Measurements from ENCODE around the gene OBP2B. TPM values are rescaled to one million over a fixed set of nuclear protein-coding genes. Genes with fewer than 3 reads are reported as not detected.
"Not testable (repeated sequence)": the region's sequence is repeated elsewhere in the genome, so short reads cannot be mapped to it uniquely, and the experiment has no call there.

Gene OBP2B
- polyA plus RNA-seq, 3 donors, result not detected

DNA sequence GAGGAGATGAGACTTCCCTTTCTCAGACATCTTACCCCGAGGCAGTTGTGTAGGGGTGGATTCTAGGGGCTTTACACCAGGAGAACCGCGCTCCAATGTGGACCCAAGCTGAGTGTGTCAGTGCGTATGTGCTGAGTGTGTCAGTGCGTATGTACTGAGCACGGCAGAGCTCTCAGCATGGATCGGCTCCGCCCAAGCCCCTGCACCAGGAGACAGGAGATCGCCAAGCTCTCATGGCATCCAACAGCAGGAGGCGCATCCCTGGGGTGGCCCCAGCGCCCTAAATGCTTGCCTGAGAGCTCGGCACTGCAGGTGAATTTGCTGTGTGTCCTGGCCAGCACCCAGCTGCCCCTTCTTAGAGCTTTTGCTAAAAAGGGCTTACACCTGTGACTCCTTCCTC is 12.9 kb upstream of the OBP2B start:
- H3K36me3 Mint-ChIP-seq; H3K79me2 ChIP-seq (ENCODE audit: insufficient read depth, low read length); H2AFZ ChIP-seq (ENCODE audit: insufficient read depth, low read depth, low read length, poor library complexity, severe bottlenecking); H3K9me3 ChIP-seq (replicated peaks in 1 of 2; ENCODE audit: control insufficient read depth in 1 of 2, insufficient read depth in 1 of 2, low read length in 2 of 2); H3K36me3 ChIP-seq (replicated peaks in 1 of 2; ENCODE audit: control insufficient read depth in 1 of 2, insufficient read depth in 2 of 2, low read length in 2 of 2); H3K9ac ChIP-seq (ENCODE audit: insufficient read depth, low read length, poor library complexity, severe bottlenecking); H3K4me1 ChIP-seq (ENCODE audit: control insufficient read depth in 1 of 2, insufficient read depth in 2 of 2, low read length in 2 of 2); H3K4me1 Mint-ChIP-seq; intact Hi-C loops (cut with micrococcal nuclease); H3K27me3 ChIP-seq (ENCODE audit: control insufficient read depth in 2 of 2, insufficient read depth in 2 of 2, low read length in 2 of 2); H3K9me3 Mint-ChIP-seq; H3K27ac Mint-ChIP-seq; H3K4me3 ChIP-seq (replicated peaks in 1 of 3; ENCODE audit: low read depth in 2 of 3, low read length in 3 of 3); H3K27ac ChIP-seq (ENCODE audit: low read depth in 1 of 2, low read length in 2 of 2); H3K4me3 Mint-ChIP-seq; H3K4me2 ChIP-seq (replicated peaks; ENCODE audit: extremely low read depth, low read length, poor library complexity, severe bottlenecking); H4K20me1 ChIP-seq (ENCODE audit: insufficient read depth, low read length); DNase-seq: not testable (repeated sequence)
- H3K27me3 Mint-ChIP-seq (ENCODE audit: low read depth in 3 of 3), result peaks cover 12 to 22% (median 17%) of the 10 kb centered on the region in 3 donors
- 93% methylated on average over 11 of the region's 12 CpGs for WGBS (ENCODE audit: insufficient coverage)

DNA sequence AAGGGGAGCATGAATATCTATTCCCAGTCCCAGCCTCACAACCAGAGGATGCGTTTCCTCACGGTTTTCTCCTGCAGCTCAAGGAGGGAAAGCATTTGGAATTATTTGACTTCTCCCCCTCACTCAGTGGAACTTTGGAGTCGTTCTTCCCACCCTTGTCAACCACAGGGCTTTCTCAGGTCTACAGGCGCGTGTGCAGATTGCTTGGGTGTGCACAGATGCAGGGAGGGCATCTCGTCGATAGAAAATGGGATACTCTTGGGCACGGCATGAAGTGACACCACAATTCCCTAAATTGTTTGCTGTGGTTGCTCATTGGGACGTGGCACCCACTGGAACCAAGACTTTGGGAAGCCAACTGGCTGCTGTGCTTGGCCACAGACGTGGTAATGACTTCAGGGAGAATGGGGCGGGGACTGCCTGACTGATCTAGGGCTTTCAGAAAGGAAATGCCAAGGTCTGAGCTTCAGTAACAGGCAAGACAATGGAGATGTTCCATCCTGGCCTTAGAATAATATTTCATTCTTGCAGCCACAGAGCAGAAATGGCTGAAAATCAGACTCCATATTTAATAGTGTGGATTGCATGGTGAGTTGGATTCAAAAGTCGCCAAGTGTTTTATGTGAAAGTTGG is 12.2 kb upstream of the OBP2B start:
- Histone ChIP-seq H4K20me1 (ENCODE audit: insufficient read depth, low read length) (no peaks in the 10 kb centered on the region), H3K27me3 (ENCODE audit: control insufficient read depth in 2 of 2, insufficient read depth in 2 of 2, low read length in 2 of 2) (no peaks in the 10 kb centered on the region), H3K4me1 (ENCODE audit: control insufficient read depth in 1 of 2, insufficient read depth in 2 of 2, low read length in 2 of 2) (no peaks in the 10 kb centered on the region), H3K27ac (ENCODE audit: low read depth in 1 of 2, low read length in 2 of 2) (no peak overlapping the region), H2AFZ (ENCODE audit: insufficient read depth, low read depth, low read length, poor library complexity, severe bottlenecking) (no peak overlapping the region), H3K4me3 (replicated peaks in 1 of 3; ENCODE audit: low read depth in 2 of 3, low read length in 3 of 3) (no peak overlapping the region), H3K4me2 (replicated peaks; ENCODE audit: extremely low read depth, low read length, poor library complexity, severe bottlenecking) (no peak overlapping the region), H3K79me2 (ENCODE audit: insufficient read depth, low read length) (no peaks in the 10 kb centered on the region), H3K9ac (ENCODE audit: insufficient read depth, low read length, poor library complexity, severe bottlenecking) (no peak overlapping the region), H3K36me3 (replicated peaks in 1 of 2; ENCODE audit: control insufficient read depth in 1 of 2, insufficient read depth in 2 of 2, low read length in 2 of 2) (no peaks in the 10 kb centered on the region), H3K9me3 (replicated peaks in 1 of 2; ENCODE audit: control insufficient read depth in 1 of 2, insufficient read depth in 1 of 2, low read length in 2 of 2) (no peaks in the 10 kb centered on the region)
- WGBS (ENCODE audit: insufficient coverage), result 85% methylated on average over 6 of the region's 12 CpGs
- peaks cover 0 to 3% (median 2%) of the 10 kb centered on the region in 7 donors for H3K9me3 Mint-ChIP-seq
- H3K4me1 Mint-ChIP-seq, result peaks cover 3% of the 10 kb centered on the region
- no peak for DNase-seq
- no peak overlapping the region for H3K4me3 Mint-ChIP-seq
- no peak overlapping the region for H3K27ac Mint-ChIP-seq
- TF ChIP-seq, protein P1, sequence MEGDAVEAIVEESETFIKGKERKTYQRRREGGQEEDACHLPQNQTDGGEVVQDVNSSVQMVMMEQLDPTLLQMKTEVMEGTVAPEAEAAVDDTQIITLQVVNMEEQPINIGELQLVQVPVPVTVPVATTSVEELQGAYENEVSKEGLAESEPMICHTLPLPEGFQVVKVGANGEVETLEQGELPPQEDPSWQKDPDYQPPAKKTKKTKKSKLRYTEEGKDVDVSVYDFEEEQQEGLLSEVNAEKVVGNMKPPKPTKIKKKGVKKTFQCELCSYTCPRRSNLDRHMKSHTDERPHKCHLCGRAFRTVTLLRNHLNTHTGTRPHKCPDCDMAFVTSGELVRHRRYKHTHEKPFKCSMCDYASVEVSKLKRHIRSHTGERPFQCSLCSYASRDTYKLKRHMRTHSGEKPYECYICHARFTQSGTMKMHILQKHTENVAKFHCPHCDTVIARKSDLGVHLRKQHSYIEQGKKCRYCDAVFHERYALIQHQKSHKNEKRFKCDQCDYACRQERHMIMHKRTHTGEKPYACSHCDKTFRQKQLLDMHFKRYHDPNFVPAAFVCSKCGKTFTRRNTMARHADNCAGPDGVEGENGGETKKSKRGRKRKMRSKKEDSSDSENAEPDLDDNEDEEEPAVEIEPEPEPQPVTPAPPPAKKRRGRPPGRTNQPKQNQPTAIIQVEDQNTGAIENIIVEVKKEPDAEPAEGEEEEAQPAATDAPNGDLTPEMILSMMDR (IDR thresholded peaks at IDR 0.05), result no peak
- peaks cover 12 to 25% (median 19%) of the 10 kb centered on the region in 3 donors for H3K27me3 Mint-ChIP-seq (ENCODE audit: low read depth in 3 of 3)
- no peaks in the 10 kb centered on the region for H3K36me3 Mint-ChIP-seq
- intact Hi-C loops (cut with micrococcal nuclease), result no loop called here

DNA sequence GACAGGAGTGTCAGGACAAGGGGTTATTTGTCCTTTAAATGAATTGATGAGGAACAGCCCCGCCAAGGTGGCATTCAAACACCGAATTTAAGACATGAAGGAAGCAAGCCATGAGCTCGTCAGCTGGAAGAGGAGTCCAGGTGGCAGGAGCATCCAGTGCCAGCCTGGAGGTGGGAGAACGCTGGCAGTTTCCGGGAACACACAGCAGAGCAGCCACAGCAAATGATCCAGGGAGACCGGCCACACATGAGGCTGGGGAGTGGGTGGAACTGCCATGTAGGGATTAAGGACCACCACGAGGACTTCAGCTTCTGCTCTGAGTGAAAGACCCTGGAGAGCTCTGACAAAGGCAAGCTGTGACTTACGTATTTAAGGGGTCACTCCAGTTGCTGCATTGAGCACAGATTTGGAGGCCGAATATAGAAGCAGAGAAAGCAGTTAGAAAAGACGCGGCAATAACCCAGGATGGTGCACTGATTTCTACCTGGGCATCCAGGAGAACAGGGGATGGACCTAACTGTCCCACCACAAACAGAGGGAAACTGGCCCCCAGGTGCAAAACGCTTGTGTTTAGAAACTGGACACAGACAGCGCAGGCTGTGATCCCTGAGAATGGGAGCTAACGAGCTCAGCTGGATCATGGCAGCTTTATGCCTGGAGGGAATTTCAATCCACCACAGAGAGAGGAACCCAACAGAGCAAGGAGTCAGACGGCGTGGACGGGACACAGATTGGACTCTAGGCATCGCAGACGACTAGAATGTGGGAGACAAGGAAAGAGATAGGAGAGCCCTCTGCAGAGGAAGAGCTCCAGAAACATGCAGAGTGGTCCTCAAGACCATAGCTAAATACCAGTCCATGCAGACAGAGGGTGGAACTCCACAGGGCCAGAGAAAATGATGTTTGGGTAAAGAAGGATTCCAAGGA is 9.3 kb upstream of the OBP2B start:
- WGBS (ENCODE audit: insufficient coverage), result 92% methylated on average over 10 of the region's 19 CpGs

More for the DNA sequence above, 9.3 kb upstream of the OBP2B start:
- H3K79me2 ChIP-seq (ENCODE audit: insufficient read depth, low read length); H3K4me1 Mint-ChIP-seq; H3K4me1 ChIP-seq (ENCODE audit: control insufficient read depth in 1 of 2, insufficient read depth in 2 of 2, low read length in 2 of 2); intact Hi-C loops (cut with micrococcal nuclease); H3K36me3 ChIP-seq (replicated peaks in 1 of 2; ENCODE audit: control insufficient read depth in 1 of 2, insufficient read depth in 2 of 2, low read length in 2 of 2); H2AFZ ChIP-seq (ENCODE audit: insufficient read depth, low read depth, low read length, poor library complexity, severe bottlenecking); H3K27me3 ChIP-seq (ENCODE audit: control insufficient read depth in 2 of 2, insufficient read depth in 2 of 2, low read length in 2 of 2); H3K4me3 Mint-ChIP-seq; H4K20me1 ChIP-seq (ENCODE audit: insufficient read depth, low read length); H3K4me2 ChIP-seq (replicated peaks; ENCODE audit: extremely low read depth, low read length, poor library complexity, severe bottlenecking); H3K9ac ChIP-seq (ENCODE audit: insufficient read depth, low read length, poor library complexity, severe bottlenecking); H3K27ac Mint-ChIP-seq; H3K36me3 Mint-ChIP-seq; DNase-seq; H3K9me3 ChIP-seq (replicated peaks in 1 of 2; ENCODE audit: control insufficient read depth in 1 of 2, insufficient read depth in 1 of 2, low read length in 2 of 2); H3K27ac ChIP-seq (ENCODE audit: low read depth in 1 of 2, low read length in 2 of 2); H3K4me3 ChIP-seq (replicated peaks in 1 of 3; ENCODE audit: low read depth in 2 of 3, low read length in 3 of 3): not testable (repeated sequence)
- Mint-ChIP-seq H3K9me3 (peaks cover 6 to 18% (median 11%) of the 10 kb centered on the region in 7 donors), H3K27me3 (ENCODE audit: low read depth in 3 of 3) (peaks cover 16 to 42% (median 22%) of the 10 kb centered on the region in 3 donors)
